ENCODE measurements around the gene PRRT3. TPM values are rescaled to one million over a fixed set of nuclear protein-coding genes. Genes with fewer than 3 reads are reported as not detected.

Gene PRRT3
- total and polyA plus RNA-seq, 2 of the 13 experiments (the other 11 are each of a cell fraction or from before 2014, with no cell fraction given), result 0.22 to 0.44 TPM

GRCh38 chr3:9916734-9917680, 35.2 kb downstream of the PRRT3 start, which contains the start of gene IL17RC (continued):
- TF ChIP-seq LCORL (IDR thresholded peaks at IDR 0.05) (no peak), LCORL (CRISPR knock-in tag; IDR thresholded peaks at IDR 0.05) (peak; percentile 94), ZNF841 (CRISPR knock-in tag; IDR thresholded peaks at IDR 0.05; ENCODE audit: borderline replicate concordance) (no peak), GATAD1 (CRISPR knock-in tag; IDR thresholded peaks at IDR 0.05) (0 out of 2 replicates have a peak, but pooled peaks have one; percentile 40), STAT5B (CRISPR knock-in tag; IDR thresholded peaks at IDR 0.05) (no peak), NONO (IDR thresholded peaks at IDR 0.05) (no peak), NONO (CRISPR knock-in tag; conservative IDR thresholded peaks at IDR 0.05) (peak; percentile 60; the same call in 1 of the 2 replicates), MAF1 (CRISPR knock-in tag; IDR thresholded peaks at IDR 0.05; ENCODE audit: borderline replicate concordance) (no peak), PHF21A (CRISPR knock-in tag; IDR thresholded peaks at IDR 0.05) (0 out of 2 replicates have a peak, but pooled peaks have one; percentile 10), TAF1 (CRISPR knock-in tag; IDR thresholded peaks at IDR 0.05) (peak; percentile 58; the same call in 1 of the 2 replicates), ELF4 (CRISPR knock-in tag; IDR thresholded peaks at IDR 0.05; ENCODE audit: borderline replicate concordance) (no peak), ZNF746 (CRISPR knock-in tag; IDR thresholded peaks at IDR 0.05) (no peak; the same call in 1 of the 2 replicates), RAD51 (IDR thresholded peaks at IDR 0.05; ENCODE audit: borderline replicate concordance) (no peak), SIN3A (IDR thresholded peaks at IDR 0.05; ENCODE audit: borderline replicate concordance, low read depth, low read length) (peak; percentile 56; the same call in 1 of the 2 replicates), LRRFIP1 (CRISPR knock-in tag; conservative IDR thresholded peaks at IDR 0.05) (no peak), SYNCRIP (IDR thresholded peaks at IDR 0.05; ENCODE audit: insufficient read depth, low read depth, low read length) (no peak), SSRP1 (CRISPR knock-in tag; IDR thresholded peaks at IDR 0.05) (no peak; the same call in 1 of the 2 replicates), PHF20 (CRISPR knock-in tag; IDR thresholded peaks at IDR 0.05) (no peak), CEBPB (IDR thresholded peaks at IDR 0.05; ENCODE audit: borderline replicate concordance, low read depth, low read length) (no peak), PAXIP1 (CRISPR knock-in tag; conservative IDR thresholded peaks at IDR 0.05) (peak; percentile 15; the same call in 1 of the 2 replicates), KDM5A (IDR thresholded peaks at IDR 0.05; ENCODE audit: borderline replicate concordance, low read length) (no peak; the same call in 1 of the 2 replicates), IKZF5 (CRISPR knock-in tag; IDR thresholded peaks at IDR 0.05) (no peak), ZNF703 (CRISPR knock-in tag; IDR thresholded peaks at IDR 0.05; ENCODE audit: borderline replicate concordance) (no peak)

Data from HepG2 (cell line).